AG04450 (cell line): ENCODE results near the gene PEX14. TPM values are rescaled to one million over a fixed set of nuclear protein-coding genes. Genes with fewer than 3 reads are reported as not detected.

Source experiments
- CTCF ChIA-PET: fragments of 300-600, 350-600 bp; formaldehyde crosslinking; extraction: SDS; loops from one replicate; lab custom pipeline; 2022; ENCODE audit warnings: antibody characterized with exemption, inconsistent platforms; lab: Charles Lee
- POLR2A ChIA-PET: fragments of 350-600 bp; formaldehyde crosslinking; extraction: SDS; loops from one replicate; lab custom pipeline; 2021; ENCODE audit warnings: antibody characterized with exemption, inconsistent platforms; lab: Yijun Ruan, JAX
- DNase-seq: peaks from one replicate; pipeline ENCODE4 v3.0.0-alpha.2; 2011; ENCODE audit warnings: low read depth, low spot score
- H3K27ac ChIP-seq: one replicate; pipeline ENCODE4 v1.5.1; 2012; ENCODE audit warnings: low read depth, low read length, control low read depth
- H3K27me3 ChIP-seq: one replicate; pipeline ENCODE4 v1.6.0; 2012; ENCODE audit warnings: low read length; ENCODE audit not compliant: control insufficient read depth, insufficient read depth
- H3K4me3 ChIP-seq: 2 replicates; pipeline ENCODE4 v1.5.1; 2011; ENCODE audit warnings: mild to moderate bottlenecking, low read depth, low read length, control low read depth
- H3K9me3 ChIP-seq: 2 replicates; pipeline ENCODE4 v1.5.1; 2012; ENCODE audit warnings: low read length; ENCODE audit not compliant: control insufficient read depth, insufficient read depth
- CTCF ChIP-seq: IDR thresholded peaks from 2 replicates; pipeline ENCODE4 v1.5.1; 2011; ENCODE audit warnings: low read depth, low read length, control low read depth, inconsistent platforms
- polyA plus RNA-seq: library from polyadenylated mRNA; depleted of rRNA; stranded (reverse); fragments of >200 nt; gene quantifications from 2 replicates; pipeline ENCODE4 v1.2.3, GENCODE V29; 2011

The PEX14 gene
- polyA plus RNA-seq, 1 experiment = 6.6 TPM

GRCh38 chr1:10662824-10663677, 188.3 kb downstream of the PEX14 start:
- H3K4me3 ChIP-seq = no peak overlapping the region
- CTCF ChIA-PET = no interaction called here
- DNase-seq = no peak

GRCh38 chr1:10663678-10664035, 188.9 kb downstream of the PEX14 start:
- Histone ChIP-seq H3K4me3 (no peak overlapping the region), H3K9me3 (no peaks in the 10 kb centered on the region; the same call in 1 of the 2 replicates), H3K27ac (no peak overlapping the region), H3K27me3 (peaks cover 23% of the 10 kb centered on the region)
- no peak for DNase-seq
- ChIA-PET CTCF (no interaction called here), POLR2A (no interaction called here)
- TF ChIP-seq CTCF = no peak

More at GRCh38 chr1:10662824-10663677, 188.3 kb downstream of the PEX14 start:
- H3K9me3 ChIP-seq = no peaks in the 10 kb centered on the region; the same call in 1 of the 2 replicates
- POLR2A ChIA-PET = no interaction called here
- H3K27me3 ChIP-seq = peaks cover 23% of the 10 kb centered on the region
- H3K27ac ChIP-seq = no peak overlapping the region
- TF ChIP-seq CTCF = no peak

GRCh38 chr1:10664251-10664650, 189.5 kb downstream of the PEX14 start:
- H3K27me3 ChIP-seq = peaks cover 23% of the 10 kb centered on the region
- no peak overlapping the region for H3K27ac ChIP-seq
- ChIA-PET CTCF (no interaction called here), POLR2A (no interaction called here)
- H3K4me3 ChIP-seq = no peak overlapping the region
- no peak for DNase-seq
- H3K9me3 ChIP-seq = no peaks in the 10 kb centered on the region; the same call in 1 of the 2 replicates
- no peak for TF ChIP-seq CTCF

GRCh38 chr1:10665226-10665625, 190.5 kb downstream of the PEX14 start:
- H3K27ac ChIP-seq = no peak overlapping the region
- ChIA-PET CTCF (no interaction called here), POLR2A (no interaction called here)
- no peak for DNase-seq
- TF ChIP-seq CTCF = no peak
- no peaks in the 10 kb centered on the region; the same call in 1 of the 2 replicates for H3K9me3 ChIP-seq
- peaks cover 24% of the 10 kb centered on the region for H3K27me3 ChIP-seq
- no peak overlapping the region for H3K4me3 ChIP-seq
